Gastroesophageal sphincter (tissue), 4 donors: ENCODE data around the gene KCNIP3. TPM values are rescaled to one million over a fixed set of nuclear protein-coding genes. Genes with fewer than 3 reads are reported as not detected.

Experiments
- ATAC-seq: fragments of 150-250 bp; one replicate; pipeline ENCODE4 v1.9.1; 2016; ENCODE audit warnings: mild to moderate bottlenecking, moderate library complexity
- H3K27ac ChIP-seq, 4 donors: fragments of 200-600 bp; sonication (generic) in 3 of 4; 1 replicate in 3 of 4; 2 replicates in 1 of 4; pipeline ENCODE4 v1.5.1; 2016 to 2019
- H3K27me3 ChIP-seq: fragments of 200-600 bp; sonication (generic); one replicate; pipeline ENCODE4 v1.5.1; 2019
- H3K36me3 ChIP-seq, 2 donors: fragments of 200-600 bp; sonication (generic); one replicate each; pipeline ENCODE4 v1.5.1; 2019; ENCODE audit warnings: control low read depth in 1 of 2
- H3K4me1 ChIP-seq, 3 donors: fragments of 200-600 bp; sonication (generic); 1 replicate in 2 of 3; 2 replicates in 1 of 3; pipeline ENCODE4 v1.5.1; 2016 to 2019; ENCODE audit warnings: control low read depth in 2 of 3
- H3K4me3 ChIP-seq, 2 donors: fragments of 200-600 bp; sonication (generic); one replicate each; pipeline ENCODE4 v1.5.1; 2019; ENCODE audit warnings: mild to moderate bottlenecking in 1 of 2, moderate library complexity in 1 of 2
- H3K9me3 ChIP-seq, 3 donors: fragments of 200-600 bp; sonication (generic); one replicate each; pipeline ENCODE4 v1.5.1; 2017 to 2019; ENCODE audit warnings: control low read depth in 2 of 3
- CTCF ChIP-seq, 4 experiments: fragments of 200-600 bp in 2 of 4; fragments of 450-650 bp in 2 of 4; sonication (generic) in 1 of 4; IDR thresholded peaks; one replicate each; pipeline ENCODE4 v1.5.1; 2017 to 2019; ENCODE audit warnings: antibody characterized with exemption in 4 of 4, mild to moderate bottlenecking in 2 of 4, moderate library complexity in 2 of 4
- EP300 ChIP-seq: sonication (generic); formaldehyde crosslinking; IDR thresholded peaks from one replicate; pipeline ENCODE4 v1.6.1; 2017; ENCODE audit warnings: antibody characterized with exemption, mild to moderate bottlenecking
- POLR2A ChIP-seq, 2 donors: fragments of 450-650 bp; IDR thresholded peaks; one replicate each; pipeline ENCODE4 v1.6.1; 2017; ENCODE audit warnings: antibody characterized with exemption in 2 of 2, mild to moderate bottlenecking in 2 of 2, moderate library complexity in 1 of 2
- POLR2AphosphoS5 ChIP-seq: sonication (generic); formaldehyde crosslinking; IDR thresholded peaks from one replicate; pipeline ENCODE4 v1.6.1; 2017; ENCODE audit warnings: antibody characterized with exemption
- WGBS, 2 donors: methylation state at CpG; one replicate each; pipeline ENCODE4 v1.1.5; 2018; ENCODE audit warnings: low coverage in 1 of 2; 5-methylcytosine and 5-hydroxymethylcytosine counted together
- total RNA-seq, 4 donors: library from RNA; depleted of rRNA; stranded (reverse); fragments of >200 nt; gene quantifications; one replicate each; pipeline ENCODE4 v1.1.0, GENCODE V29; 2016

Gene KCNIP3
- total RNA-seq, 4 donors from 2014 or later = 14.4 to 41.4 (median 20.0) TPM

GRCh38 chr2:95349568-95350322 lies 52.6 kb downstream of the KCNIP3 start:
- Histone ChIP-seq H3K27me3 (no peaks in the 10 kb centered on the region), H3K36me3 (no peaks in the 10 kb centered on the region), H3K4me1 (peaks cover 0 to 42% (median 10%) of the 10 kb centered on the region in 3 donors), H3K4me3 (no peak overlapping the region), H3K27ac (no peak overlapping the region), H3K9me3 (no peaks in the 10 kb centered on the region)
- ATAC-seq = no peak
- WGBS, 2 donors = 88 to 90% methylated on average over 2 to 3 of the region's 12 CpGs
- TF ChIP-seq POLR2A (IDR thresholded peaks at IDR 0.05) (no peak), CTCF (IDR thresholded peaks at IDR 0.05) (no peak), EP300 (no peak), POLR2AphosphoS5 (no peak)

- H3K27ac ChIP-seq = no peak overlapping the region
- WGBS, 2 donors = no CpG with 5 or more reads among the region's 7 CpGs
- H3K4me1 ChIP-seq = peaks cover 0 to 36% (median 6%) of the 10 kb centered on the region in 3 donors
- no peak for ATAC-seq
- no peaks in the 10 kb centered on the region for H3K36me3 ChIP-seq
- no peaks in the 10 kb centered on the region for H3K27me3 ChIP-seq
- TF ChIP-seq EP300 = no peak
- TF ChIP-seq POLR2AphosphoS5 = no peak
- TF ChIP-seq CTCF (IDR thresholded peaks at IDR 0.05) = no peak
- TF ChIP-seq POLR2A (IDR thresholded peaks at IDR 0.05) = no peak
- H3K4me3 ChIP-seq = no peak overlapping the region
- H3K9me3 ChIP-seq = no peaks in the 10 kb centered on the region
These were observed 53.2 kb downstream of the KCNIP3 start for GRCh38 chr2:95350368-95350767.

- WGBS, 2 donors = 83 to 84% methylated on average over 3 to 4 of the region's 13 CpGs
- no peaks in the 10 kb centered on the region for H3K36me3 ChIP-seq
- H3K27ac ChIP-seq = no peak overlapping the region
- H3K4me3 ChIP-seq = no peak overlapping the region
- ATAC-seq = no peak
- TF ChIP-seq POLR2A (IDR thresholded peaks at IDR 0.05) (no peak), CTCF (IDR thresholded peaks at IDR 0.05) (no peak), EP300 (no peak), POLR2AphosphoS5 (no peak)
- H3K4me1 ChIP-seq = peaks cover 0 to 30% (median 5%) of the 10 kb centered on the region in 3 donors
- no peaks in the 10 kb centered on the region for H3K27me3 ChIP-seq
- H3K9me3 ChIP-seq = no peaks in the 10 kb centered on the region
These were observed 53.8 kb downstream of the KCNIP3 start for GRCh38 chr2:95350774-95351597.

- H3K36me3 ChIP-seq = no peaks in the 10 kb centered on the region
- 76% methylated on average over 3 of the region's 4 CpGs; no CpG with 5 or more reads in 1 of the 2 donors for WGBS, 2 donors
- no peaks in the 10 kb centered on the region for H3K27me3 ChIP-seq
- TF ChIP-seq POLR2A (IDR thresholded peaks at IDR 0.05) (no peak), CTCF (IDR thresholded peaks at IDR 0.05) (no peak), EP300 (no peak)
- ATAC-seq = no peak
- H3K4me3 ChIP-seq = no peak overlapping the region
- peaks cover 0 to 28% (median 5%) of the 10 kb centered on the region in 3 donors for H3K4me1 ChIP-seq
- no peak overlapping the region for H3K27ac ChIP-seq
- H3K9me3 ChIP-seq = no peaks in the 10 kb centered on the region
These were observed 54.4 kb downstream of the KCNIP3 start for GRCh38 chr2:95351598-95351915.
